HEK293T (cell line): Measurements from ENCODE around the gene KCTD13.
"Not testable (repeated sequence)": the region's sequence is repeated elsewhere in the genome, so short reads cannot be mapped to it uniquely, and the experiment has no call there.

ENCODE experiments used
- ARNT ChIP-seq: fragments of 450-650 bp; IDR thresholded peaks from 2 replicates; pipeline ENCODE4 v1.6.1; 2017; ENCODE audit warnings: mild to moderate bottlenecking
- FOXA1 ChIP-seq: fragments of 450-650 bp; IDR thresholded peaks from 2 replicates; pipeline ENCODE4 v1.6.1; 2016; ENCODE audit warnings: mild to moderate bottlenecking
- FOXK2 ChIP-seq: fragments of 450-650 bp; IDR thresholded peaks from 2 replicates; pipeline ENCODE4 v1.6.1; 2016; ENCODE audit warnings: mild to moderate bottlenecking
- L3MBTL2 ChIP-seq: fragments of 450-650 bp; conservative IDR thresholded peaks from 2 replicates; pipeline ENCODE4 v1.6.1; 2016; ENCODE audit warnings: mild to moderate bottlenecking
- PKNOX1 ChIP-seq: fragments of 450-650 bp; IDR thresholded peaks from 2 replicates; pipeline ENCODE4 v1.6.1; 2016
- SUZ12 ChIP-seq: fragments of 450-650 bp; IDR thresholded peaks from 2 replicates; pipeline ENCODE4 v1.6.1; 2016; ENCODE audit warnings: mild to moderate bottlenecking
- ZNF384 ChIP-seq: fragments of 450-650 bp; IDR thresholded peaks from 2 replicates; pipeline ENCODE4 v1.6.1; 2016

- TF ChIP-seq SUZ12, FOXK2, ARNT, FOXA1, L3MBTL2, PKNOX1, ZNF384: not testable (repeated sequence)
These were observed 33.8 kb upstream of the KCTD13 start for GRCh38 chr16:29959821-29960220.
